ENCODE measurements around the gene SP140L. TPM values are rescaled to one million over a fixed set of nuclear protein-coding genes. Genes with fewer than 3 reads are reported as not detected.
A peak's percentile ranks its signal among the peaks of the same experiment; 100 is the strongest.

Gene SP140L
- polyA plus RNA-seq, 1 experiment = 8.7 TPM

- no peaks in the 10 kb centered on the region for H3K27me3 ChIP-seq (ENCODE audit: control insufficient read depth, insufficient read depth, low read length)
- peak overlapping the region; percentile 54 for H3K4me3 ChIP-seq (ENCODE audit: low read depth, low read length)
- H3K36me3 ChIP-seq (ENCODE audit: control insufficient read depth, insufficient read depth, low read length) = no peaks in the 10 kb centered on the region
- POLR2A ChIA-PET = no interaction called here
- no peak for TF ChIP-seq CTCF (IDR thresholded peaks at IDR 0.05; ENCODE audit: insufficient read depth, low read depth, low read length)
- no peak for DNase-seq (ENCODE audit: low read depth)
- CTCF ChIA-PET = no interaction called here
Measured at GRCh38 chr2:230410861-230411569, 84.0 kb downstream of the SP140L start.

- H3K36me3 ChIP-seq (ENCODE audit: control insufficient read depth, insufficient read depth, low read length) = no peaks in the 10 kb centered on the region
- no peaks in the 10 kb centered on the region for H3K27me3 ChIP-seq (ENCODE audit: control insufficient read depth, insufficient read depth, low read length)
- CTCF ChIA-PET = no interaction called here
- no peak for DNase-seq (ENCODE audit: low read depth)
- no peak for TF ChIP-seq CTCF (IDR thresholded peaks at IDR 0.05; ENCODE audit: insufficient read depth, low read depth, low read length)
- POLR2A ChIA-PET = no interaction called here
- H3K4me3 ChIP-seq (ENCODE audit: low read depth, low read length) = peak overlapping the region; percentile 54
Measured at GRCh38 chr2:230411570-230412370, 84.8 kb downstream of the SP140L start.

GRCh38 chr2:230412371-230412711, 85.3 kb downstream of the SP140L start:
- Histone ChIP-seq H3K36me3 (ENCODE audit: control insufficient read depth, insufficient read depth, low read length) (no peaks in the 10 kb centered on the region), H3K4me3 (ENCODE audit: low read depth, low read length) (peak overlapping the region; percentile 54), H3K27me3 (ENCODE audit: control insufficient read depth, insufficient read depth, low read length) (no peaks in the 10 kb centered on the region)
- ChIA-PET CTCF (no interaction called here), POLR2A (no interaction called here)
- no peak for TF ChIP-seq CTCF (IDR thresholded peaks at IDR 0.05; ENCODE audit: insufficient read depth, low read depth, low read length)
- DNase-seq (ENCODE audit: low read depth) = no peak

- ChIA-PET CTCF (no interaction called here), POLR2A (no interaction called here)
- H3K36me3 ChIP-seq (ENCODE audit: control insufficient read depth, insufficient read depth, low read length) = no peaks in the 10 kb centered on the region
- no peak overlapping the region for H3K4me3 ChIP-seq (ENCODE audit: low read depth, low read length)
- no peak for DNase-seq (ENCODE audit: low read depth)
- TF ChIP-seq CTCF (IDR thresholded peaks at IDR 0.05; ENCODE audit: insufficient read depth, low read depth, low read length) = no peak
- no peaks in the 10 kb centered on the region for H3K27me3 ChIP-seq (ENCODE audit: control insufficient read depth, insufficient read depth, low read length)
Measured at GRCh38 chr2:230412846-230413245, 85.9 kb downstream of the SP140L start.

- ChIA-PET CTCF (no interaction called here), POLR2A (no interaction called here)
- Histone ChIP-seq H3K4me3 (ENCODE audit: low read depth, low read length) (no peak overlapping the region), H3K36me3 (ENCODE audit: control insufficient read depth, insufficient read depth, low read length) (no peaks in the 10 kb centered on the region), H3K27me3 (ENCODE audit: control insufficient read depth, insufficient read depth, low read length) (no peaks in the 10 kb centered on the region)
- TF ChIP-seq CTCF (IDR thresholded peaks at IDR 0.05; ENCODE audit: insufficient read depth, low read depth, low read length) = no peak
- no peak for DNase-seq (ENCODE audit: low read depth)
Measured at GRCh38 chr2:230413479-230413878, 86.5 kb downstream of the SP140L start.
